ENCODE results near the gene C19orf47.

GRCh38 chr19:40281381-40282208 lies 66.6 kb downstream of the C19orf47 start:
- no peak for TF ChIP-seq CTCF (IDR thresholded peaks at IDR 0.05 in 4 of 5, conservative IDR thresholded peaks at IDR 0.05 in 1 of 5)
- TF ChIP-seq POLR2A (IDR thresholded peaks at IDR 0.05): no peak
